M059J (cell line): ENCODE results near the gene NSUN6. TPM values are rescaled to one million over a fixed set of nuclear protein-coding genes. Genes with fewer than 3 reads are reported as not detected.
A peak's percentile ranks its signal among the peaks of the same experiment; 100 is the strongest.
"Not testable (repeated sequence)": the region's sequence is repeated elsewhere in the genome, so short reads cannot be mapped to it uniquely, and the experiment has no call there.

Source experiments
- DNase-seq: peaks from one replicate; pipeline ENCODE4 v3.0.0-alpha.2; 2012; ENCODE audit warnings: low read depth
- total RNA-seq: library from RNA; depleted of rRNA; stranded (reverse); fragments of >200 nt; shearing (Covaris generic); gene quantifications from 2 replicates; pipeline ENCODE4 v1.2.3, GENCODE V29; 2014

Gene NSUN6
- total RNA-seq, 1 experiment from 2014 or later = 5.7 TPM

- DNase-seq = peak; percentile 93
These were observed 7.9 kb upstream of the NSUN6 start, which contains the start of gene ARL5B for GRCh38 chr10:18659125-18659818. Gene ARL5B, plus strand, starts transcription at chr10:18659431. Its CDS starts 207 bp downstream, at chr10:18659638.

GRCh38 chr10:18658271-18659124, 7.1 kb upstream of the NSUN6 start:
- DNase-seq = no peak

- DNase-seq = no peak
These were observed 5.3 kb upstream of the NSUN6 start for GRCh38 chr10:18656724-18657123.

GRCh38 chr10:18653112-18653511, 1.7 kb upstream of the NSUN6 start:
- DNase-seq = no peak

DNA sequence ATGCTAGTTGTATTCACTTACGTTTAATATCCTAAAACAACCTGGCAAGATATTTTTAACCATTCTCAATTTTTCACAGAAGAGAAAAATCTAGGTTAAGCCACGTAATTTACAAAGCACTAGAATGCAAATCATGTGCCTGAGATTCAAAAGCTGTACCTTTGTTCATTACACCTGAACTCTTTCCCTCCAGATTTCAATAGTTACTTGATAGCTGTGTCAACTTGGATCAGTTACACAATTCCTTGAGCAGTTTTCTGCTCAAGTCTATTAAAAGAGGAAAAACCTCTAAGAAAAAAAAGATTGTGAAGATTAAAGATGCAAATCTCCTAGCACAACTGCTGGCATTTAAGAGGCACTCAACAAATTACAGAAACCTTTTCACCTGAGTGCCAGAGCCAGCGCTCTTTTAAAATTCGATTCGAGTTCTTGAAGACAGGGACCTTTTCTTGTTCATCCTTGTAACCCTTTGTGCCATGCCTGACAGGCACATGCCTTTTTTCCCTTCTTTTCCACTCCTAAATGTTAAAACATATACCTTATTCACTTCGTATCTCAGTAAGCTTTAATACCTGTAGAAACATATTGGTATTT, 886 bp downstream of the NSUN6 start:
- DNase-seq = no peak

- no peak for DNase-seq
These were observed 1.9 kb downstream of the NSUN6 start for GRCh38 chr10:18649364-18649959.

DNA sequence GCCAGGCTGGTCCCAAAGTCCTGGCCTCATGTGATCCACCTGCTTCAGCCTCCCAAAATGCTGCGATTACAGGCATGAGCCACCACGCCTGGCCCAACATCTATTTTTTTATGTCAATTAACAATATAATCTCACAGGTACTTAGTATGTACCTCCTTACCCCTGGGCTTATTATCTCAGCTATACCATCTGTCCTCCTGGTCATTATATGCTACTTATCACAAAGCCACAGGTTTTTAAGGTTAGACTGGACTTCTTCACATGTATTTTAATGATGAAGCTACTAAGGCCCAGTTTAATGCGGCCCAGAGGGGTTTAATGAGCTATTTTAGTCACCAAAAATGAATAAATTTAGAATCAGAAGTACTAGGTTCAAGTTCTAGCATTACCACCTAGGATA, 3.4 kb downstream of the NSUN6 start:
- DNase-seq = no peak

- DNase-seq = no peak
These were observed 4.2 kb downstream of the NSUN6 start for GRCh38 chr10:18647151-18647550.

DNA sequence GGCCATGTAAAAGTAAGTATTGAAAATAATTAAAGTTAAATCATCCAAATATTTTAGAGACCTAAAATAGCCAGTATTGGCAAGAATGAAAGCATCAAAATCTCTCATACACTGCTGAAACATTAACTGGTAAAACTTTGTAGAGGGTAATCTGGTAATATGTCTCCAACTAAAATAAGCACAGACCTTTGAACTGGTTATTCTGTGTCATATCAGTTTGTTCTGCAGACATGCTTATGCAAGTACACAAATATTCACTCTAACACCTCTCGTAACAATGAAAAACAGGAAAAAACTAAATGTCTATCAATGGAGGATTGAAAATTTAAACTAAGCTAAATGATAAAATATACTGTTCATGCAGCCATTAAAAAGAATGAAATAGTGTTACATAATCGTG, 11.7 kb downstream of the NSUN6 start:
- not testable (repeated sequence) for DNase-seq

DNA sequence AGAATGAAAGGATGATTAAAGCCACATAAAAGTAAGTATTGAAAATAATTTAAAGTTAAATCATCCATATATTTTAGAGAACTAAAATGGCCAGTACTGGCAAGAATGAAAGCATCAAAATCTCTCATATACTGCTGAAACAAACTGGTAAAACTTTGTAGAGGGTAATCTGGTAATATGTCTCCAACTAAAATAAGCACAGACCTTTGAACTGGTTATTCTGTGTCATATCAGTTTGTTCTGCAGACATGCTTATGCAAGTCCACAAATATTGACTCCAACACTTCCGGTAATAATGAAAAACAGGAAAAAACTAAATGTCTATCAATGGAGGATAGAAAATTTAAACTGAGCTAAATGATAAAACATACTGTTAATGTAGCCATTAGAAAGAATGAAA, 14.0 kb downstream of the NSUN6 start:
- DNase-seq = not testable (repeated sequence)

GRCh38 chr10:18635995-18636394, 15.4 kb downstream of the NSUN6 start:
- no peak for DNase-seq

- not testable (repeated sequence) for DNase-seq
These were observed 18.9 kb downstream of the NSUN6 start for GRCh38 chr10:18632500-18632899.

DNA sequence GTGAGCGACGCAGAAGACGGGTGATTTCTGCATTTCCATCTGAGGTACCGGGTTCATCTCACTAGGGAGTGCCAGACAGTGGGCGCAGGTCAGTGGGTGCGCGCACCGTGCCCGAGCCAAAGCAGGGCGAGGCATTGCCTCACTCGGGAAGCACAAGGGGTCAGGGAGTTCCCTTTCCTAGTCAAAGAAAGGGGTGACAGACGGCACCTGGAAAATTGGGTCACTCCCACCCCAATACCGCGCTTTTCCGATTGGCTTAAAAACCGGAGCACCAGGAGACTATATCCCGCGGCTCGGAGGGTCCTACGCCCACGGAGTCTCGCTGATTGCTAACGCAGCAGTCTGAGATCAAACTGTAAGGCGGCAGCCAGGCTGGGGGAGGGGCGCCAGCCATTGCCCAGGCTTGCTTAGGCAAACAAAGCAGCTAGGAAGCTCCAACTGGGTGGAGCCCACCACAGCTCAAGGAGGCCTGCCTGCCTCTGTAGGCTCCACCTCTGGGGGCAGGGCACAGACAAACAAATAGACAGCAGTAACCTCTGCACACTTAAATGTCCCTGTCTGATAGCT, 23.9 kb downstream of the NSUN6 start:
- peak; percentile 33 for DNase-seq

DNA sequence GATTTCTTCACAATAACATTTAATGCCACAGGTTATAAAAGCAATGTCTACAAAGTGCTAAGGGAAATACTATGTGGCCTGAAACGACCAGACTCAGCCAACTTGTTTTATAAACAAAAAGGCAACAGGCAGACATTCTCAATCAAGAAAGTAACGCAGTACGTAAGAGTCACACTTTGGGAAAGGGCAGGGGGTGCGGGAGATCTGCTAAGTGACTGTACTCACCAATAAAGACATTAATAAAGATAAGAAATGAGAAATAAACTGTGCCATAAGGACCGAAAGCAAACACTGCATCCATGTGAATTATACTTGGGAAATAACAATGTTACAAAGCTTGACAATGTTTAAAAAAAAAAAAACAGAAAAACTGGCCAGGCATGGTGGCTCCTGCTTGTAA, 25.5 kb downstream of the NSUN6 start:
- no peak for DNase-seq

DNA sequence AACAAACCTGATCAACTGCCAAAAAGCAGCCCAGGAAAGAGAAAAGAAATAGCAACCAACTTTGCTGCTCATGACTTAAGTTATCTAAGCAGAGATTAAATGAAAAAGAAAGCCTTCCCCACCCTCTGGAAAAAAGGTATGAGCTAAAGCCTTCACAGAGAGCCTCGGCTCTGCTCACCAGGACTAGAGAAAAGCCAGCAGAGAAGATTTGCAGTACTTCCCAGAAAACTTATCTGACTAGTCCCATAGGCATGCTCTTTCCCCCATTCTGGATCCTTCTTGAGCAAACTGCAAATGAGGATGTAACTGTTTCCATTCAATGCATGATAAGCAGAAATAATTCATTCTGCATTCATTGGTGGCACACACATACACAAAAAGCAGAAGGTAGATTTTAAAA, 27.7 kb downstream of the NSUN6 start:
- not testable (repeated sequence) for DNase-seq

- no peak for DNase-seq
These were observed 30.5 kb downstream of the NSUN6 start for GRCh38 chr10:18620856-18621255.

GRCh38 chr10:18619016-18619415, 32.4 kb downstream of the NSUN6 start:
- DNase-seq = peak; percentile 60

- DNase-seq = no peak
These were observed 35.0 kb downstream of the NSUN6 start for GRCh38 chr10:18616337-18616736.

DNA sequence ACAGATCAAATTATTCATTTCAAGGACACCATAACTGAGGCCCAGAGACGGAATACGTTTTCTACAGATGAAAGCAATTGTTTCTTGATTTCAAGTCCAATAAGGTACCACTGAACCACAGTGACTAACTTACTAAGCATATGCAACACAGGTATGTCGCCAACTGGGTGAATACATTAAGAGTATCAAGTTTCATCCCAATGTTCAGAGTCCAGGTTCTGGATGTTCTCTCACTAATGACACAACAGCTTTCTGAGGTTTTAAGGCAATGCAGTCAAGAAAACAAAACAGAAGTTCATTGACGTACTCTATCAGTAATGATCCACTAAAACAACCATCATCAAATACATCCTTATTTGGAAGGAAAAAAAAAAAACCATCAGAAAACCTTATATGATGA, 35.8 kb downstream of the NSUN6 start:
- DNase-seq = no peak

DNA sequence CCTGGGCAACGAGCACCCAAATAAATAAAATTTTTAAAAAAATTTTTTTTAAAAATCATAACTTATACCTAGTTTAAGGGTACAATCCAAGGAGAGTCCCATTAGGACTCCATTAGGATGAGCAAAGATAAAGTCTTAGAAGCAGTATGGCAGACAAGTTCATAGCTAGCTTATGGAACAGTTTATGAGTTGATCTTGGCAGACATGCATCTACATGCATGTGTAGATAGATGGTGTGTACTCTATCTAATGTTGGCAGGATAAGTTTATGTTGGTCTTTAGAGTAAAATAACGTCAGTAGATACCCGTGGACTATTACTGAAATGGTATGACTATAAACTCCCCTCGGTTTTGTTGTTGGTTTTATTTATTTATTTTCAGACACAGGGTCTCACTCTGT, 40.2 kb downstream of the NSUN6 start:
- DNase-seq = no peak

DNA sequence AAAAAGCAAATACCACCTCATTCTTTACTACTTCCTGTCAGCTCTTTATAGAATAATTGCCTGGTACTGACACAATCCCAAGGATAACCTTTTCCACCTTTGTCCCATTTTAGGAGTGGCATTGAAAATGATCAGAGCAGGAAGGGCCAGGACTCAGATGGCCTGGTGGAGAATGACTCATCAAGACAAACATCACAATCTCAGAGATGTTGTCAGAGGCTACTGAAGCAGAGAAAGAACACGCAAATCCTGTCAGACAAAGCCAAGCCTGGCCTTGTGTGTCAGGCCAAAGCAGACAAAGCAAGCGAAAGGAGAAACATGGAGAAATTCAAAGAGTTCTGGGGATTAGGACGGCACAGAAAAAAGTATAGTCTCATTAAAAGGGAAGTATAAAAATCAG, 40.9 kb downstream of the NSUN6 start:
- DNase-seq = peak; percentile 81

DNA sequence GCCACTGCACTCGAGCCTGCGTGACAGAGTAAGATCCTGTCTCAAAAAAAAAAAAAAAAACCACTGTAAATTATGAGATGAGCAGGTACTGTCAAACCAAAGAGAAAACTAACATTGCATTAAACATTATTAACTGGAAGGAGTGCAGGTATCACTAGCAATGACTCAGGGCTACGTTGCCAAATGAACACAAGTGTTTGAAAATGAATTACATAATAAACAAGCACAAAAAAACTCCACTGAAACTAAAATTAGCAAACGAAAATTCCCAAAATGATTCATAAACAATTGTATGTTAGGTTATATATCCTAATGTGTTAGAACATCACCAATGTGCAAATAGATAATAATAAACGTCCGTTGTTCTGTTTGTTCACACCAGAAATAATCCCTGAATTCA, 42.8 kb downstream of the NSUN6 start:
- no peak for DNase-seq
